ENCODE data around the gene RAB34. TPM values are rescaled to one million over a fixed set of nuclear protein-coding genes. Genes with fewer than 3 reads are reported as not detected.

RAB34 gene
- total and polyA plus RNA-seq, 2 donors (not counting 3 experiments of a cell fraction or from before 2014, with no cell fraction given): 62.3 to 113 TPM

GRCh38 chr17:28669918-28670317 lies 47.8 kb downstream of the RAB34 start:
- H4K20me1 ChIP-seq (replicated peaks; ENCODE audit: control insufficient read depth, extremely low read depth, insufficient read depth, low read length): no peaks in the 10 kb centered on the region
- POLR2A ChIA-PET: no interaction called here
- no peak for DNase-seq (ENCODE audit: low read depth, low spot score)
- no peaks in the 10 kb centered on the region for H3K4me1 ChIP-seq (ENCODE audit: control insufficient read depth, extremely low read depth, insufficient read depth, low read length)
- no peak for FAIRE-seq
- dilution Hi-C loops (cut with MboI; ENCODE audit: extremely low pct_ligation_motif_present, low sequenced_read_pairs): no loop called here
- H3K4me2 ChIP-seq (ENCODE audit: insufficient read depth, low read length): no peak overlapping the region
- H3K27ac ChIP-seq (ENCODE audit: insufficient read depth, low read depth, low read length): no peak overlapping the region
- H3K9me1 ChIP-seq (replicated peaks; ENCODE audit: control insufficient read depth, extremely low read depth, insufficient read depth, low read length): no peaks in the 10 kb centered on the region
- CTCF ChIA-PET: no interaction called here
- no peaks in the 10 kb centered on the region for H3K9me3 ChIP-seq (replicated peaks; ENCODE audit: control insufficient read depth, insufficient read depth, low read length)
- no peak overlapping the region for H2AFZ ChIP-seq (ENCODE audit: low read depth, low read length)
- intact Hi-C loops (cut with micrococcal nuclease): no loop called here
- TF ChIP-seq POLR2AphosphoS5 (IDR thresholded peaks at IDR 0.05; ENCODE audit: insufficient read depth, low read depth, low read length) (no peak), JUN (IDR thresholded peaks at IDR 0.05; ENCODE audit: borderline replicate concordance, insufficient read depth, insufficient read length, low read depth) (no peak), GATA2 (IDR thresholded peaks at IDR 0.05; ENCODE audit: insufficient read depth, insufficient read length, low read depth, low read length) (no peak), MYC (IDR thresholded peaks at IDR 0.05; ENCODE audit: low read depth, low read length) (no peak), CTCF (IDR thresholded peaks at IDR 0.05; ENCODE audit: extremely low read depth in 1 of 2, insufficient read depth in 1 of 2, low read depth in 1 of 2, low read length in 2 of 2) (no peak), POLR2A (IDR thresholded peaks at IDR 0.05; ENCODE audit: low read depth, low read length) (no peak), EZH2 (IDR thresholded peaks at IDR 0.05; ENCODE audit: borderline replicate concordance, low read depth, low read length, severe bottlenecking) (no peak), MAX (IDR thresholded peaks at IDR 0.05; ENCODE audit: insufficient read depth, insufficient read length) (no peak), FOS (IDR thresholded peaks at IDR 0.05; ENCODE audit: borderline replicate concordance, insufficient read depth, low read length) (no peak)
- no peaks in the 10 kb centered on the region for H3K27me3 ChIP-seq (ENCODE audit: control insufficient read depth in 2 of 2, insufficient read depth in 2 of 2, low read length in 2 of 2)
- no TSS peak for BruUV-seq (replicated peaks)
- no peak overlapping the region for H3K9ac ChIP-seq (replicated peaks; ENCODE audit: extremely low read depth, insufficient read depth, low read length)
- H3K79me2 ChIP-seq (ENCODE audit: control insufficient read depth, insufficient read depth, low read length): peaks cover 33% of the 10 kb centered on the region
- peaks cover 21 to 29% of the 10 kb centered on the region in 2 experiments for H3K36me3 ChIP-seq (ENCODE audit: control insufficient read depth in 2 of 2, extremely low read depth in 1 of 2, insufficient read depth in 2 of 2, low read length in 2 of 2)
- H3K4me3 ChIP-seq (replicated peaks in 1 of 3; ENCODE audit: insufficient read depth in 1 of 3, low read depth in 1 of 3, low read length in 3 of 3): no peak overlapping the region

Data from endothelial cell of umbilical vein (primary cell).